Kidney tubule cell (primary cell): Measurements from ENCODE around the gene BCAS3.

Source experiments
- DNase-seq: peaks from one replicate; pipeline ENCODE4 v3.0.0-alpha.2; 2018; ENCODE audit warnings: low spot score

Gene BCAS3

GRCh38 chr17:61070649-61071048 lies 393.0 kb downstream of the BCAS3 start:
- no peak for DNase-seq

DNA sequence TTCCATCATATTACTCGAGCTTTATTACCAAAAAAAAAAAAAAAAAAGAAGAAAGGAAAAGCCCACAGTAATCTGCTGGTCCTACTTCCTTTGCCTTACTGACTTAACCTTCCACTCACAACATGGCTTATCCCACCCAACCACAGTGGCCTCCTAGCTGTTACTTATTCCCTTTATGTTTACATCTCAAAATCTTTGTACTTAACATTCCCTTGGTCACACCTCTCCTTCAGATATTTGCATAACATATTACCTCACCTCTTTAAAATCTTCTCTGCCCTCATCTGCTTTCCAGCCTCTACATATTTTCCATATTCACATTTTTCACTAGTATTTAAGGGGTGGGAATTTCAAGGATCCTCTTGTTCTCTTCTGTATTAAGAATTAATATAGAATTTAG lies 395.0 kb downstream of the BCAS3 start:
- no peak for DNase-seq

DNA sequence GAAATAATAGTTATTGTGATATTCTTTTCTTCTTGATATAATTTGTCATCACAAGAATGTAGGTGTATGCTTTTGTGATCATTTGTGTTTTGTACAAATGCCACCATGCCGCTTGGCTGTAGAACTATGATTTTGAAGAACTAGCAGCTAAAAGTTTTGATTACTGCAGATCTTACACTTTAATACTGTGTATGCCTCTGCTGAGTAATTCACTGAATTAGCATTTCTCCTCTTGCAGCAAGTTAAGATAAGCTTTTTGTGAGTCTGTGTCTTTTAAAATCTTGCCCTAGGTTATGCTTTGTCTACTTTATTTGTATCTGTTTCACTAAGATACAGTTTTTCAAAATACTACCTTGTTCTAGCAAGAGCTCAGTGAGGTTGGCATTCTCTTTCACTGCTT lies 395.5 kb downstream of the BCAS3 start:
- DNase-seq = no peak

GRCh38 chr17:61073799-61074513 lies 396.3 kb downstream of the BCAS3 start:
- no peak for DNase-seq

DNA sequence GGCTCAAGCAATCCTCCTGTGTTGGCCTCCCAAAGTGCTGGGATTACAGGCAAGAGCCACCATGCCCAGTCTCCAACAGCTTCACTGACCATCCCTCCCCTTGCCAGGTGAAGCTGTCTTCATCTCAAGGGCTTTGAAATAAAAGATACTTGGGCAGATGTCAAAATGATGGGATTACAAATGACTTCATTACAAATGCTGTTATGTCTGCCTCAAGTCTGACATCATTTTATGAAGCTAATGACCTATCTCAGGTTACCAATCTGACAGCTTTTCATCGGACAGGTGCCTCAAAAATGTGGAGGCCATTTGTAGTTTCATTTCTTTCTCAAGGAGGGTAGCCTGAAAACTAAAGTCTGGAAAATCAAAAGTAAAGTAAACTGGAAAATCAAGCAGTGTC lies 398.3 kb downstream of the BCAS3 start:
- DNase-seq = no peak

- DNase-seq = no peak
Observed at GRCh38 chr17:61076621-61077031, 399.0 kb downstream of the BCAS3 start.

DNA sequence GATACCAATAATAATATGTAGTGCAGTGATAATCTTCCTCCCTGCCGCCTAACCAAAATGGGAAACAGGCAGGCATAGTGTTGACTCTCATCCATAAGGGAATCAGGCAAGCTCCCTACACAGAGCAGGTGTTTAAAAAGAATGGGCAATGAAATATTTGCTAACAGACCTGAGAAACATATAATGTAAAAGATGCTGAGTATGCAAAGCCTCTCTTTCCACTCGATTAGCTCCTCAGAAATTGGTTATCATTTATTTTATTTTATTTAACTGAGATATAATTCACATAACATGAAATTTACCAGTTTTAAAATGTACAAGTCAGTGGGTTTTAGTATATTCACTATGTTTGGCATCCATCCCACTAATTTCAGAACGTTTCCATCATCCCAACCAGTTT lies 404.3 kb downstream of the BCAS3 start:
- DNase-seq = no peak

DNA sequence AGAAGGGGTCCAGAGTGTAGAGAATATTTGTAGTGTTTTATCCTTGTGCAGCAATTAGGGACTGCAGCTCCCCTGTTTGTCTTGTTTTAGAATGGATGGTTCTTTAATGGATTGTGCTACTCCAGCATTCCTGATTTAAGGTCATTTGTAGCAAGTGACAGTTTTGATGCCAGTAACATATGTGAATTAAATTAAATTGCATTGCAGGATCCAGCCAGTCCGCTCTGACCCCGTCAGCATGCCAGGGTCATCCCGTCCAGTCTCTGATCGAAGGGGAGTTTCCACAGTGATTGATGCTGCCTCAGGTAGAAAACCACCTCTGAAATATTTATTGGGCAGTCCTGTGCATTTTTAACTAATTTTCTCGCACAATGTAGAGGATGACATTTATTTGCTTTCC lies 406.6 kb downstream of the BCAS3 start:
- DNase-seq = no peak

GRCh38 chr17:61087024-61087423 lies 409.4 kb downstream of the BCAS3 start:
- no peak for DNase-seq

DNA sequence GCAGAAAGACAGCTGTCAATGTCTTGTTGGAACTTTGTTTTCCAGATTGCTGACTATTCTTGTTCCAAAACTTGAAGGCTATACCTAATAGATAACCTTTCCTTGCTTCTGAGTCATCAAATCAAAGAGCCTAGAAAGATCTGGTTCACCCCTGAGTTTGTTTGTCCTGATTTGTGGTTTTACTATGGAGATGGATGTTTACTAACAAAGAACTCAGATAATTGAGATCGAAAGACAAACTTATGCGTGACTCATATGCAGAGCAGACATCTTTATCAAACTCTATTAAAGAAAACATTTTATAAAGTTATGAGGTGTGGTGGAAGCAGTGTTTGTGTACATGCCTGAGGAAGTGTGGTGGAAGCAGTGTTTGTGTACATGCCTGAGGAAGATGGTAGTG lies 410.9 kb downstream of the BCAS3 start:
- DNase-seq = no peak

GRCh38 chr17:61091096-61091495 lies 413.4 kb downstream of the BCAS3 start:
- DNase-seq = no peak

- no peak for DNase-seq
Observed at GRCh38 chr17:61097781-61098180, 420.1 kb downstream of the BCAS3 start.

DNA sequence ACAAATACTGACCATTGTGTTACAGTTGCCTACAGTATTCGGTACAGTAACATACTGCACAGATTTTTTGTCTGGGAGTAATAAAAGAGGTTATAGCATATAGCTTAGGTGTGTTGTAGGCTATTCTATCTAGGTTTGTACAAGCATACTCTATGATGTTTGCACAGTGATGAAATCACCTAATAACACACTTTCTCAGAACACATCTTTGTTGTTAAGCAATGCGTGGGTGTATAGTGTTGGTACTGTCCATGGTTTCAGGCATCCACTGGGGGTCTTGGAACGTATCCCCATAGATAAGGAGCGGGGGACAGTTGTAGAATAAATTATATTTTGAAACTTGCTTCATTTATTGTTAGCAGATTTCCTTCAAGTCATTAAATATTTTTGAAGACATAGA lies 428.7 kb downstream of the BCAS3 start:
- no peak for DNase-seq

DNA sequence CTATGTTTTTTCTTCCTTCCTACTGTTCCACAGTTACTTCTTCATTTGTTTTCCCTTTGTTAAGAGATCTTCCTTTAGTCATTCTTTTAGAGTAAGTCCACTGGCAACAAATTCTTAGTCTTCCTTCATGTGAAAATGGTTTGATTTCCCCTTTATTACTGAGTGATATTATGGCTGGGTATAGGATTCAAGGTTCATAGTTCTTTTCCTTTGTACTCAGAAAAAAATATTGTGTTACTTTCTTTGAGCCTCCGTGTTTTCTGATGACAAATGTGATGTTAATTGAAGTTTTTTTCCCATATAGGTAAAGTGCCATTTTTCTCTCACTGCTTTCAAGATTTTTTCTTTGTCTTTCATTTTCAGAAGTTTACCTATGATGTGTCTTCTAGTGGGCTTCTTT lies 438.9 kb downstream of the BCAS3 start:
- DNase-seq = no peak

GRCh38 chr17:61117983-61118382 lies 440.3 kb downstream of the BCAS3 start:
- no peak for DNase-seq

GRCh38 chr17:61118871-61119270 lies 441.2 kb downstream of the BCAS3 start:
- no peak for DNase-seq

GRCh38 chr17:61122326-61122913 lies 444.8 kb downstream of the BCAS3 start:
- DNase-seq = no peak

DNA sequence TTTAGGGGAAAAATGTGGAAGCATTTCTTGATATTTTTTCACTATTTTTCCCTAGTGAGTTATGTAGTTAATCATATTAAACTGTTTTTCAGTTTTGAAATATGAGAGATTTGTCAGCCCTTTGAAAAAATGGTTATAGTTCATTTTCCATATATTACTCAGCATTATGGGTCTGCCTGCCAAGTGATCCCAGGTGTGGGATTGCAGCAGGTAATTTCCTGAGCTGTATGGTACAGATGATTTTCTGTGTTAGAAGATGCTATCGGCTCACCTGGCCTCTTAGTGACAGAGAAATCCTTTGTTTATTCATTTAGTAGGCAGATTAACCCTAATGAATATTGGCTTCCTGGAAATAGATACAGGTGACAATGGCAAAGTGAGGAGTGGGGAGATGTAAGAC lies 446.9 kb downstream of the BCAS3 start:
- no peak for DNase-seq

- no peak for DNase-seq
Observed at GRCh38 chr17:61126473-61127249, 449.0 kb downstream of the BCAS3 start.

GRCh38 chr17:61127960-61128359 lies 450.3 kb downstream of the BCAS3 start:
- no peak for DNase-seq

GRCh38 chr17:61128661-61129115 lies 451.0 kb downstream of the BCAS3 start:
- DNase-seq = no peak

DNA sequence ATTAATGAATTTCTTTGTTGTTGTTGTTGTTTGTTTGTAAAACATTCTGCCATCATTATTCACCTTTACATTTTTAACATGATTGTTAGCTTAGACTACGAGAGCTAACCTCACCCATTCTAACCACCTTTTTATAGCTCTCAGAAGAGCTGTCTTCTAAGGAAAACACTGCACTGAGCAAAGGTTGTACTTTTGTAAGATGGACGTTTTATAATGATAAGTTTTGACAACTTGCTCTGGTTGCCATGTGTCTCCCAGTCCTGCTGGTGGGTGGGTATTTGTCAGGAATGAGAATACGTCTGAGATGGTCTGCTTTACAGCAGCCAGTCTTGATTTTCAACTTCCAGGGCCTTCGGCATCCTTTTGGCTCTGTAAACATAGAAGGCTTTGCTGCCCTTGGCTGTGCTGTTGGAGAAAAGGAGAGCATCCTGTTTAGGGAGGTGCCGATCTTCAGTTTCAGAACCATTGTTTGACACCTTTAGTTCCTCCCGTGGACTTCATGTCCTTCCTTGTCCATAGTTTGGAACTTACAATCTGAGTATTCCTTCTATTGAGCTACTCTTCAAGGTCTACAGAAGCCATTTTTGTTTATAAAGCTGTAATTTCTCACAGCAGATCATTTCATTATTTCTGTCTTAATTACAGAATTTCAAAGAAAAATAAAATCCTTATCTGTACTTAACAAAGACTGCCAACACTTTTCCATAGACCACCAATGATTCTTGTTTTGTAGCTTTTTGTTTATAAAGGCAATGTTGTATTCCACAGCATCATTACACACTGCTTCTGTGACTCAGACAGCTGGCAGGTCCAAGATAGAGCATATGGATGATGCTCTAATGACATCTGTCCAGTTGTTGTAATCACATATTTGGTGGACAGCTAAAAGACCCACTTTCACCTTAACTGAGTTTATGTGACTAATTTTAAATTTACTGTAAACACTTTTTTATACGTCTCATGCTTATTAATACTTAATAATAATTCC lies 451.9 kb downstream of the BCAS3 start:
- DNase-seq = no peak
